ENCODE measurements around the gene SLIT2.

SLIT2 gene

DNA sequence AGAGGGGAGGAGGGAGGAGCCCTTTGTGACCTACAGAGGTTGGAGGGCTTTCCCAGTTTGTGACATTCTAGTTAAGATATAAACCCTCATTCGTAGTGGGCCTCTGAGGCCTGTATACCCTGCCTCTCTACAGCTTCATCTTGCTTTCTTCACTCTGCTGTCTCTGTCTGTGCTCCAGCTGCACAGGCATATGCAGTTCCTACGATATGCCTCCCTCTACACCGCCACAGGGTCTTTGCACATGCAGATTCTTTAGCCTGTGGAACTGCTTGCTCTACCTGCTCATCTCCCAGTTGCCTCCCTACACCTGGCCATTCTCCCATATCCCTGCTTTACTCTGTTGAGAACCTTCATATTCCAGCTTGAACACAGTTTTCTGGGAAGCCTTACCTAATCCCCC is 38.1 kb downstream of the SLIT2 start:
- POLR2A ChIA-PET (ENCODE audit: low non-redundant PET): no interaction called here
- TF ChIP-seq, protein P1, sequence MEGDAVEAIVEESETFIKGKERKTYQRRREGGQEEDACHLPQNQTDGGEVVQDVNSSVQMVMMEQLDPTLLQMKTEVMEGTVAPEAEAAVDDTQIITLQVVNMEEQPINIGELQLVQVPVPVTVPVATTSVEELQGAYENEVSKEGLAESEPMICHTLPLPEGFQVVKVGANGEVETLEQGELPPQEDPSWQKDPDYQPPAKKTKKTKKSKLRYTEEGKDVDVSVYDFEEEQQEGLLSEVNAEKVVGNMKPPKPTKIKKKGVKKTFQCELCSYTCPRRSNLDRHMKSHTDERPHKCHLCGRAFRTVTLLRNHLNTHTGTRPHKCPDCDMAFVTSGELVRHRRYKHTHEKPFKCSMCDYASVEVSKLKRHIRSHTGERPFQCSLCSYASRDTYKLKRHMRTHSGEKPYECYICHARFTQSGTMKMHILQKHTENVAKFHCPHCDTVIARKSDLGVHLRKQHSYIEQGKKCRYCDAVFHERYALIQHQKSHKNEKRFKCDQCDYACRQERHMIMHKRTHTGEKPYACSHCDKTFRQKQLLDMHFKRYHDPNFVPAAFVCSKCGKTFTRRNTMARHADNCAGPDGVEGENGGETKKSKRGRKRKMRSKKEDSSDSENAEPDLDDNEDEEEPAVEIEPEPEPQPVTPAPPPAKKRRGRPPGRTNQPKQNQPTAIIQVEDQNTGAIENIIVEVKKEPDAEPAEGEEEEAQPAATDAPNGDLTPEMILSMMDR (conservative IDR thresholded peaks at IDR 0.05; ENCODE audit: low read depth): no peak
- no peak overlapping the region for H3K27ac ChIP-seq
- CTCF ChIA-PET: no interaction called here
- DNase-seq (ENCODE audit: low spot score): no peak

DNA sequence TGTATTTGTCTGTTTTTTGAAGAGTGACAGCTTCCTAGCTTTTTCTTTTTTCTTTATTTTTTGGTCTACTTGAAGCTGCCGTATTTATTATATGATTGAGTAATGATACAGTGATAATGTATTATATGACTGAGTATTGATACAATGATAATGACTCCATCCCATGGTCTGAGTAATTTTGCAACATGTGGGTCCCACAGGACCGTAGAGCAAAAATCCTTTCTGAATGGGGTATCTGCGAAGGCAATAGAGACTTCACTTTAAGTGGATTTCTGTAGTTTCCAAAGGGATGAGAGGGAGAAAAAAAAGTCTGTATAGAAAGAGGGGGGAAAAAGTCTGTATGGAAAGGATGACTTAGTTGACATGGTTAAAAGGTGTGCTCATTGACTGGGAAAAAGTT is 41.0 kb downstream of the SLIT2 start:
- DNase-seq (ENCODE audit: low spot score): no peak
- TF ChIP-seq, protein P1 (conservative IDR thresholded peaks at IDR 0.05; ENCODE audit: low read depth): no peak
- POLR2A ChIA-PET (ENCODE audit: low non-redundant PET): no interaction called here
- no peak overlapping the region for H3K27ac ChIP-seq
- CTCF ChIA-PET: interaction anchor here (0.6 kb wide), 1 partner anchor 964 kb away, joined by 3 read pairs; no protein-coding TSS in a partner anchor

DNA sequence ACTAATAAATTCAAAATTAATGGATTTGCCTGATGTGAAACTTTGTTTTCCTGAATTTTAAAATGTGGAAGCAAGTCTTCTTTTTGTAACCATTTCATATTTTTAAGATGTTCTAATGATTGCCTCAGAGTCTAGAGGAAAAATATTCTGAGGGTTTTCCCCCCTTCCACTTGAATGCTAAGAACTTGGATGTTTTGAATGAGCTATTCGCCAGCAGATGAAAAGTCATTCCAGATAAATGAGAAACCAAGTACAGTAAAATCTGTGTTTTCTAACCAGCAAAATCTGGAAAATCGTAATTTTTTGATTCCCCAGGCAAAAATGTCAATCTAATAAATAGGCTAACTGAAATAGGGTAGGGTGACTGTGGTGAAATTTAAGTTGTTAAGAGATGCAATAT is 45.6 kb downstream of the SLIT2 start:
- CTCF ChIA-PET: no interaction called here
- POLR2A ChIA-PET (ENCODE audit: low non-redundant PET): no interaction called here
- no peak for DNase-seq (ENCODE audit: low spot score)
- H3K27ac ChIP-seq: no peak overlapping the region
- TF ChIP-seq, protein P1 (conservative IDR thresholded peaks at IDR 0.05; ENCODE audit: low read depth): no peak

DNA sequence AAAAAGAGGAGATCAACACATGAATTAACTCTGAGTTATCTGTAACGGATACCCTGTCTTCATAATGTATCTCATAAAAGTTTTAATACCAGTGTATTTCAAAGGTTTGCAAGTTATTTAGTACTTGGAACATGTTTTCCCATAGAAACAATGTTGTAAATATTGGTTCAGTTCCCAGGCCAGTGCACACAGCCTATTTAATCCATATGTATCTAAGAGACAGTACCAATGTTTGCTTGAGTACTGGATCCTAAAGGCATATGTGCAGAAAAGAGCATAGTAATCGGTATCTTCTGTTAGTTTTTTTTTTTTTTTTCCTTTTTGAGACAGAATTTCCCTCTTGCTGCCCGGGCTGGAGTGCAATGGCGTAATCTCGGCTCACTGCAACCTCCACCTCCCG is 46.1 kb downstream of the SLIT2 start:
- ChIA-PET CTCF (no interaction called here), POLR2A (ENCODE audit: low non-redundant PET) (no interaction called here)
- DNase-seq (ENCODE audit: low spot score): no peak
- no peak overlapping the region for H3K27ac ChIP-seq
- TF ChIP-seq, protein P1 (conservative IDR thresholded peaks at IDR 0.05; ENCODE audit: low read depth): no peak

DNA sequence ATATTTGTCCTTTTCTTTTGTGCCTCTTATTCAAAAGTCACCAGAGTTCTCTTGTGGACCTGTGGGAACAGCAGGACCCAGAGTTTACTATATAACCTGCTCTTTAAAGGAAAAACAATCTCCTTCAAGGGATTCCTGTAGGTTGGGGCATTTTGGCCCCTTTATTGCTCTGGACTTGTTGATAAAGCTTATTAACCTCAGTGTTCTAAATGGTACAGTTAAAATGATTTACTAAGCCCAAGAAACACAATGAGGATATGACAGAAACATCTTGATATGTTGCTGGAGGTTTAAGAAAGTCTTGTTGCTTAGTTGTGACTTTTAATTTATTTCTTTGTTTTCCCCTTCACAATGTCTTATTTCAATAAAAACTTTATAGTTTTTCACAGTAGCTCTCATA is 46.8 kb downstream of the SLIT2 start:
- TF ChIP-seq, protein P1 (conservative IDR thresholded peaks at IDR 0.05; ENCODE audit: low read depth): no peak
- no peak overlapping the region for H3K27ac ChIP-seq
- no peak for DNase-seq (ENCODE audit: low spot score)
- CTCF ChIA-PET: interaction anchor here (0.6 kb wide), 2 partner anchors 773 to 1443 kb away, joined by 3 to 6 read pairs; no protein-coding TSS in a partner anchor
- POLR2A ChIA-PET (ENCODE audit: low non-redundant PET): no interaction called here

DNA sequence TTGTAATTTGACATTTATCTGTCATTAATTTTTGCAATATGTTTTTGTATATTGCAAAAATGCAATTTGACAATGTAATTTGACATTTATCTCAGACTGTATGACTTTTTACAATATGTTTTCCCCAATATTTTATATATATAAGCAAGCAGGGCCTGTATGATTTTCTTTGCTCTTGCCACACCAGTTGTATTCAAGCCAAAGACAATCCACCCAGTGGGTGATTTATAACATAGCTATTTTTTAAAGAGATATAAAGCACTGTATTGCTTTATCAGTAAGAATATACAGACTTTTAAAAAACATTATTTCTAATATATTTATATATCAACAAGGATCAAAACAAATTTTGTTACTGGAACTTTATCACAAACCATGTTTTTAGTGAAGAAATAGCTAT is 47.3 kb downstream of the SLIT2 start:
- no peak overlapping the region for H3K27ac ChIP-seq
- DNase-seq (ENCODE audit: low spot score): no peak
- ChIA-PET POLR2A (ENCODE audit: low non-redundant PET) (no interaction called here), CTCF (interaction anchor here (0.6 to 0.7 kb wide), 3 partner anchors 97 to 1442 kb away, joined by 3 to 6 read pairs (median 4); no protein-coding TSS in a partner anchor)
- TF ChIP-seq, protein P1 (conservative IDR thresholded peaks at IDR 0.05; ENCODE audit: low read depth): no peak

DNA sequence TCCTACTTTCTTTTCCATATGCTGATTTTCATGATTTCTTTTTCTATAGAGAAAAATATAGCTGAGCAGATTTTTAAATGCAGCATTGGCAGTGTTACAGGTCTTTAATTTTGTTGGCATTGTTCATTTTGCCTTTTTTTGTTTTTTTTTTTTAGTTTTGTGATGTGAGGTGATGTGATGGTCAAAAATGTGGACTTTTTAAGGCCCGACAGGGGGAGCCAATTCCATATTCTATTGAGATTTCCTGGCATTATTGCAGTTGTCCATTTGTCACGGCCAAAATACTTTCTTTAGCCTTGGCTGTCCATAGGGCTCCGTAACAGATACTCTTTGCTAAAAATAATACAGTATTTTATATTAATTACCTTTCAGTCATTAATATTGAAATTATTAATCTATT is 47.8 kb downstream of the SLIT2 start:
- POLR2A ChIA-PET (ENCODE audit: low non-redundant PET): no interaction called here
- TF ChIP-seq, protein P1 (conservative IDR thresholded peaks at IDR 0.05; ENCODE audit: low read depth): no peak
- CTCF ChIA-PET: interaction anchor here (0.7 kb wide), 1 partner anchor 96 kb away, joined by 4 read pairs; no protein-coding TSS in a partner anchor
- no peak overlapping the region for H3K27ac ChIP-seq
- DNase-seq (ENCODE audit: low spot score): no peak

Data from RWPE1 (cell line).